Left renal cortex interstitium (tissue), 4 donors: ENCODE measurements around the gene ACAN. TPM values are rescaled to one million over a fixed set of nuclear protein-coding genes. Genes with fewer than 3 reads are reported as not detected.

ENCODE experiments used
- DNase-seq, 4 donors: peaks; one replicate each; pipeline ENCODE4 v3.0.0-alpha.2; 2013; ENCODE audit warnings: low read depth in 4 of 4, low spot score in 2 of 4, missing footprints in 1 of 4
- polyA plus RNA-seq, 4 donors: library from polyadenylated mRNA; unstranded; fragments of 120-200 nt; gene quantifications; one replicate each; pipeline ENCODE4 v1.2.1, GENCODE V29; 2013; ENCODE audit not compliant: insufficient read length in 4 of 4

The ACAN gene
- polyA plus RNA-seq, 4 donors, result 2.2 to 5.2 (median 3.9) TPM

GRCh38 chr15:88873786-88874185 is 70.5 kb downstream of the ACAN start:
- no peak for DNase-seq

GRCh38 chr15:88874275-88874674 is 71.0 kb downstream of the ACAN start:
- no peak for DNase-seq

- no peak for DNase-seq
These were observed 71.4 kb downstream of the ACAN start for GRCh38 chr15:88874684-88875083.

GRCh38 chr15:88876573-88876972 is 73.3 kb downstream of the ACAN start:
- no peak for DNase-seq

- DNase-seq, result no peak
These were observed 74.2 kb downstream of the ACAN start for GRCh38 chr15:88877415-88877814.

- no peak for DNase-seq
These were observed 74.7 kb downstream of the ACAN start for GRCh38 chr15:88877906-88878305.

GRCh38 chr15:88878720-88879184 is 75.5 kb downstream of the ACAN start:
- no peak for DNase-seq

GRCh38 chr15:88880944-88881740 is 77.9 kb downstream of the ACAN start:
- no peak for DNase-seq

GRCh38 chr15:88881775-88882174 is 78.5 kb downstream of the ACAN start:
- DNase-seq, result no peak

- no peak for DNase-seq
These were observed 79.5 kb downstream of the ACAN start for GRCh38 chr15:88882785-88883184.

- no peak for DNase-seq
These were observed 83.9 kb downstream of the ACAN start for GRCh38 chr15:88887068-88887580.

- no peak for DNase-seq
These were observed 85.5 kb downstream of the ACAN start for GRCh38 chr15:88888719-88889118.

GRCh38 chr15:88890495-88890894 is 87.3 kb downstream of the ACAN start:
- DNase-seq, result no peak

- no peak for DNase-seq
These were observed 88.5 kb downstream of the ACAN start for GRCh38 chr15:88891540-88892254.

- DNase-seq, result no peak
These were observed 91.1 kb downstream of the ACAN start for GRCh38 chr15:88894348-88894818.

- DNase-seq, result no peak
These were observed 91.9 kb downstream of the ACAN start, which contains the start of gene HAPLN3 for GRCh38 chr15:88894819-88895767. Gene HAPLN3, minus strand, starts transcription at chr15:88895544. Its CDS starts 8,246 bp downstream, at chr15:88887298.

GRCh38 chr15:88896333-88897033 is 93.2 kb downstream of the ACAN start:
- no peak for DNase-seq

GRCh38 chr15:88897142-88897455 is 93.9 kb downstream of the ACAN start:
- DNase-seq, result no peak

GRCh38 chr15:88897456-88898194 is 94.4 kb downstream of the ACAN start:
- no peak for DNase-seq
